OCI-LY7 (cell line): Measurements from ENCODE around the gene DYRK2. TPM values are rescaled to one million over a fixed set of nuclear protein-coding genes. Genes with fewer than 3 reads are reported as not detected.

Source experiments
- BruUV-seq: library from RNA; stranded (reverse); fragments of 400-500 nt; replicated peaks from 2 replicates; lab custom pipeline; 2021; lab: Mats Ljungman, UMichigan
- CTCF ChIA-PET: fragments of 300-600 bp; sonication (Branson Sonifier 250); formaldehyde crosslinking; loops from one replicate; lab custom pipeline; 2022; ENCODE audit warnings: antibody characterized with exemption; ENCODE audit not compliant: unreplicated experiment; lab: Charles Lee
- POLR2A ChIA-PET: fragments of 300-600 bp; sonication (Branson Sonifier 250); formaldehyde crosslinking; loops from one replicate; lab custom pipeline; 2022; ENCODE audit warnings: antibody characterized with exemption; lab: Charles Lee
- DNase-seq: peaks from one replicate; pipeline ENCODE4 v3.0.0-alpha.2; 2015; ENCODE audit warnings: low spot score
- H2AFZ ChIP-seq: fragments of 200-600 bp; sonication (generic), shearing (Covaris generic); 2 replicates; pipeline ENCODE4 v1.6.1; 2014; ENCODE audit warnings: mild to moderate bottlenecking, antibody characterized with exemption, low read length, moderate library complexity
- H3K27ac ChIP-seq: fragments of 200-600 bp; sonication (generic); 2 replicates; pipeline ENCODE4 v1.5.1; 2014; ENCODE audit warnings: mixed run types, low read depth, mild to moderate bottlenecking, moderate library complexity, low read length, inconsistent platforms; ENCODE audit not compliant: poor library complexity, severe bottlenecking
- H3K36me3 ChIP-seq: fragments of 200-600 bp; sonication (generic); 2 replicates; pipeline ENCODE4 v1.6.1; 2014; ENCODE audit warnings: mild to moderate bottlenecking, antibody characterized with exemption, low read length, moderate library complexity, mixed read lengths; ENCODE audit not compliant: insufficient read depth
- H3K4me1 ChIP-seq: fragments of 200-600 bp; sonication (generic); 2 replicates; pipeline ENCODE4 v1.5.1; 2014; ENCODE audit warnings: mild to moderate bottlenecking, low read length; ENCODE audit not compliant: insufficient read depth, poor library complexity, severe bottlenecking
- H3K4me2 ChIP-seq: fragments of 200-600 bp; sonication (generic); 2 replicates; pipeline ENCODE4 v1.6.1; 2014; ENCODE audit warnings: mild to moderate bottlenecking, low read length
- H3K4me3 ChIP-seq: fragments of 200-600 bp; sonication (generic); 2 replicates; pipeline ENCODE4 v1.5.1; 2014; ENCODE audit warnings: mild to moderate bottlenecking, low read depth, low read length; ENCODE audit not compliant: poor library complexity, severe bottlenecking
- H3K79me2 ChIP-seq: fragments of 200-600 bp; sonication (generic); 2 replicates; pipeline ENCODE4 v1.6.1; 2016; ENCODE audit warnings: low read depth, mild to moderate bottlenecking, low read length, moderate library complexity, mixed read lengths; ENCODE audit not compliant: insufficient read depth
- H3K9me2 ChIP-seq: fragments of 200-600 bp; sonication (generic); 2 replicates; pipeline ENCODE4 v1.6.1; 2016; ENCODE audit warnings: mild to moderate bottlenecking, low read length, mixed read lengths; ENCODE audit not compliant: insufficient read depth
- H3K9me3 ChIP-seq: fragments of 200-600 bp; sonication (generic); 2 replicates; pipeline ENCODE4 v1.6.1; 2014; ENCODE audit warnings: mild to moderate bottlenecking, mixed run types, low read length, mixed read lengths
- H4K20me1 ChIP-seq: fragments of 200-600 bp; sonication (generic); 2 replicates; pipeline ENCODE4 v1.6.1; 2014; ENCODE audit warnings: mild to moderate bottlenecking, antibody characterized with exemption, low read length, moderate library complexity, mixed read lengths; ENCODE audit not compliant: insufficient read depth
- CTCF ChIP-seq: fragments of 200-600 bp; sonication (generic); conservative IDR thresholded peaks from 2 replicates; pipeline ENCODE4 v1.5.1; 2014; ENCODE audit warnings: mild to moderate bottlenecking, antibody characterized with exemption, low read length, moderate library complexity, mixed read lengths
- EZH2phosphoT487 ChIP-seq: fragments of 200-600 bp; sonication (generic); IDR thresholded peaks from 2 replicates; pipeline ENCODE4 v1.6.1; 2018; ENCODE audit warnings: low read depth, borderline replicate concordance, mild to moderate bottlenecking, mixed run types, antibody characterized with exemption, low read length, moderate library complexity, mixed read lengths
- intact Hi-C: fragments of 100-400 bp; cut with micrococcal nuclease; formaldehyde crosslinking; loops from one replicate; pipeline ENCODE4 v1.10.0; 2022; ENCODE audit not compliant: unreplicated experiment
- total RNA-seq, 2 experiments: library from RNA; depleted of rRNA in 1 of 2; stranded (reverse); fragments of >200 nt in 1 of 2; shearing (Covaris generic) in 1 of 2; gene quantifications; 2 replicates each; pipeline ENCODE4 v1.2.3, GENCODE V29; 2014 to 2022

The DYRK2 gene
- total RNA-seq, 2 experiments from 2014 or later = 30.6 to 32.3 TPM

- intact Hi-C loops = no loop called here
- CTCF ChIA-PET = no interaction called here
- no peak overlapping the region for H3K27ac ChIP-seq
- POLR2A ChIA-PET = interaction anchor here (0.5 to 2.4 kb wide), 2 partner anchors 8 to 15 kb away, joined by 4 to 9 read pairs; no protein-coding TSS in a partner anchor
- H3K4me1 ChIP-seq = peaks cover 12% of the 10 kb centered on the region
- H4K20me1 ChIP-seq = peaks cover 30% of the 10 kb centered on the region
- H2AFZ ChIP-seq = no peak overlapping the region
- no peak overlapping the region for H3K4me3 ChIP-seq
- DNase-seq = no peak
- no peaks in the 10 kb centered on the region for H3K9me3 ChIP-seq
- peaks cover 76% of the 10 kb centered on the region for H3K36me3 ChIP-seq
- TF ChIP-seq CTCF (no peak), EZH2phosphoT487 (no peak)
- no peaks in the 10 kb centered on the region for H3K9me2 ChIP-seq
- no TSS peak for BruUV-seq
- H3K79me2 ChIP-seq = peaks cover 81% of the 10 kb centered on the region
- no peak overlapping the region for H3K4me2 ChIP-seq
These were observed 7.3 kb downstream of the DYRK2 start for GRCh38 chr12:67655829-67656228.

- Histone ChIP-seq H3K36me3 (peaks cover 80% of the 10 kb centered on the region), H3K9me2 (no peaks in the 10 kb centered on the region), H3K4me1 (peaks cover 8% of the 10 kb centered on the region), H3K27ac (no peak overlapping the region), H3K9me3 (no peaks in the 10 kb centered on the region), H3K79me2 (peaks cover 81% of the 10 kb centered on the region), H4K20me1 (peaks cover 26% of the 10 kb centered on the region), H3K4me3 (no peak overlapping the region), H3K4me2 (no peak overlapping the region), H2AFZ (no peak overlapping the region)
- CTCF ChIA-PET = no interaction called here
- TF ChIP-seq EZH2phosphoT487 (no peak), CTCF (no peak)
- intact Hi-C loops = no loop called here
- BruUV-seq = no TSS peak
- POLR2A ChIA-PET = interaction anchor here (2.4 kb wide), 1 partner anchor 8 kb away, joined by 9 read pairs; no protein-coding TSS in a partner anchor
- no peak for DNase-seq
These were observed 7.7 kb downstream of the DYRK2 start for GRCh38 chr12:67656251-67656650.

GRCh38 chr12:67658486-67658885 lies 9.9 kb downstream of the DYRK2 start:
- H2AFZ ChIP-seq = no peak overlapping the region
- peaks cover 66% of the 10 kb centered on the region for H3K79me2 ChIP-seq
- intact Hi-C loops = no loop called here
- no peaks in the 10 kb centered on the region for H3K9me3 ChIP-seq
- no peak overlapping the region for H3K4me3 ChIP-seq
- no peak for DNase-seq
- H3K4me2 ChIP-seq = no peak overlapping the region
- H3K4me1 ChIP-seq = no peaks in the 10 kb centered on the region
- no peak overlapping the region for H3K27ac ChIP-seq
- H3K9me2 ChIP-seq = no peaks in the 10 kb centered on the region
- H4K20me1 ChIP-seq = peaks cover 38% of the 10 kb centered on the region
- no peak for TF ChIP-seq EZH2phosphoT487
- no peak for TF ChIP-seq CTCF
- BruUV-seq = no TSS peak
- CTCF ChIA-PET = no interaction called here
- H3K36me3 ChIP-seq = peaks cover 94% of the 10 kb centered on the region
- POLR2A ChIA-PET = no interaction called here
